ENCODE measurements around the gene PCBP3.
A peak's percentile ranks its signal among the peaks of the same experiment; 100 is the strongest.
"Not testable (repeated sequence)": the region's sequence is repeated elsewhere in the genome, so short reads cannot be mapped to it uniquely, and the experiment has no call there.

The PCBP3 gene

GRCh38 chr21:45678790-45679189, 35.3 kb downstream of the PCBP3 start:
- not testable (repeated sequence) for DNase-seq (ENCODE audit: low read depth)

- no peak for DNase-seq (ENCODE audit: low read depth)
Measured at GRCh38 chr21:45680215-45680614, 36.7 kb downstream of the PCBP3 start.

- no peak for DNase-seq (ENCODE audit: low read depth)
Measured at GRCh38 chr21:45695086-45695485, 51.6 kb downstream of the PCBP3 start.

- DNase-seq (ENCODE audit: low read depth) = peak; percentile 93
Measured at GRCh38 chr21:45698493-45699184, 55.1 kb downstream of the PCBP3 start.

- DNase-seq (ENCODE audit: low read depth) = no peak
Measured at GRCh38 chr21:45699251-45699942, 55.9 kb downstream of the PCBP3 start.

GRCh38 chr21:45699966-45700365, 56.4 kb downstream of the PCBP3 start:
- DNase-seq (ENCODE audit: low read depth) = no peak

DNA sequence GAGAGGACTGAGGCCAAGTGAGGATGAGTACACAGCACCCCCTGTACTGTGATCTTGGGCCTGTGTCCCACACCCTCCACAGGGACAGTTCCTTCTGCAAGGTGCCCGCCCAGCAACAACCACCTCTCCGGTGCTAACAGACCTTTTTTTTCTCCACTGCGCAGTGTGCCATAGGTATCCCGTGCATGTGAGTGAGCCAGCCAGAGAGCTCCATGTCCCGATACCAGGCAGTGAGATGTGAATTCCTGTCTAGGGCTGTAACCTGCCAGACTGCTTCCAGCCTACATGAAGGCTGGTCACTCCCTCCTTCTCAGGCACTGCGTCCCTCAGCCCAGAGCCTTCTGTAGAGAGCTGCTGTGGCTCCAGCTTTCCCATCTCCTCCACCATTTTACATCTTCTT, 56.9 kb downstream of the PCBP3 start:
- DNase-seq (ENCODE audit: low read depth) = no peak

- DNase-seq (ENCODE audit: low read depth) = no peak
Measured at GRCh38 chr21:45704311-45705108, 61.0 kb downstream of the PCBP3 start.

- DNase-seq (ENCODE audit: low read depth) = no peak
Measured at GRCh38 chr21:45706299-45706698, 62.8 kb downstream of the PCBP3 start.

- DNase-seq (ENCODE audit: low read depth) = peak; percentile 3
Measured at GRCh38 chr21:45709173-45709572, 65.6 kb downstream of the PCBP3 start.

GRCh38 chr21:45709696-45710268, 66.3 kb downstream of the PCBP3 start:
- no peak for DNase-seq (ENCODE audit: low read depth)

- not testable (repeated sequence) for DNase-seq (ENCODE audit: low read depth)
Measured at GRCh38 chr21:45710306-45710705, 66.8 kb downstream of the PCBP3 start.

DNA sequence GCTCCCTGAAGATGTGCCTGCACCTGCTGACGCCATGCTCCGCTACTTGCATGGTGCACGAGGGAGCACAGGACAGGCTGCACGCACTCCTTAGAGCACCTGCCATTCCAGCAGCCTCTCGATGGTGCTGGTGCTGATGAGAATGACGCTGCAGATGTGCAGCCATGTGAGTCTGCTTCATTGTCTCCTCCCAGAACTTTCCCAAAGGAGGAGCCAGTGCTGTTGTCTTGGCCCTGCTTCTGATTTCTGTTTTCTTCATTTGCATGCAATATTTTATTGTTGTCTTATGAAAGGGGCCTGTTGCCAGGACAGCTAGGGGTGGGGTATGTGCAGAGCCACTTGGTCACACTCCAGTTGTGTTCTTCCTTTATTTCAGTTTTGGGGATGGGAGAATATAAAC, 70.1 kb downstream of the PCBP3 start:
- no peak for DNase-seq (ENCODE audit: low read depth)

GRCh38 chr21:45715441-45715840, 71.9 kb downstream of the PCBP3 start:
- no peak for DNase-seq (ENCODE audit: low read depth)

DNA sequence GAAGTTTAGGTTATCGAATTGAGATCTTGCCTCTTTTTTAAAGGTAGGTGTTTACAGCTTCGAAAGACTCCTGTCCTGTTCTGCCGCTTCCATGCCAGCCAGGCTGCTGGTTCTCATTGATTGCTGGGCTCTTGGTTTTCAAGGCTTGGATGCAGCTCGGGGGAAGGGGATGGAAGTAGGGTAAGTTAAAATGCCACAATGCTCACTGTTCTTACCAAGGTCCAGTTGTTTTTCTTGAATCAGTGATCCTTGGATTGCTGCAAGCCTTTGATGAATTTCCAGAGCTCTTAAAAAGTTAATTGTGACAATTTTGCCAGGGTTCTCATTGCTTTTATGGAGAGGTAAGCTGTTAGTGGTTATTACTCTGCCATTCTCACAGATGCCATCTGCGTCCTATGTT, 74.9 kb downstream of the PCBP3 start:
- no peak for DNase-seq (ENCODE audit: low read depth)

DNA sequence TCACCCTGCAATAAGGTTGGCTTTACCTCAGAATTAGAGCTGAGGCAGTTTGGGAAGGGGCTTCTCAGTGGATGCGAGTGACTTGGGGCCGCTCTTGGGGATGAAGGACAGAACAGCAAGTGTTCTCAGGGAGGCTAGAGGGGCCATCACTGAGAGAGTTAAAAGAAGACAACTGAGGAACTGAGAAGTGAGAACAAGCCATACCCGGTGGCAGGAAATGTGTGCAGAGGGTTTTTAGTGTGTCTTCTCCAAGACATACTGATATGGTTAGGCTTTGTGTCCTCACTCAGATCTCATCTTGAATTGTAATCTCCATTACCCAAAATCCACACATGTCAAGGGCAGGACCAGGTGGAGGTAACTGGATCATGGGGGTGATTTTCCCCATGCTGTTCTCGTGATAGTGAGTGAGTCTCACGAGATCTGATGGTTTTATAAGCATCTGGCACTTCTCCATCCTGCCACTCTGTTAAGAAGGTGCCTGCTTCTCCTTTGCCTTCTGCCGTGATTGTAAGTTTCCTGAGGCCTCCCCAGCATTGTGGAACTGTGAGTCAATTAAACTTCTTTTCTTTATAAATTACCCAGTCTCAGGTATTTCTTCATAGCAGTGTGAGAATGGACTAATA, 75.8 kb downstream of the PCBP3 start:
- DNase-seq (ENCODE audit: low read depth) = no peak

GRCh38 chr21:45720204-45720603, 76.7 kb downstream of the PCBP3 start:
- DNase-seq (ENCODE audit: low read depth) = not testable (repeated sequence)

DNA sequence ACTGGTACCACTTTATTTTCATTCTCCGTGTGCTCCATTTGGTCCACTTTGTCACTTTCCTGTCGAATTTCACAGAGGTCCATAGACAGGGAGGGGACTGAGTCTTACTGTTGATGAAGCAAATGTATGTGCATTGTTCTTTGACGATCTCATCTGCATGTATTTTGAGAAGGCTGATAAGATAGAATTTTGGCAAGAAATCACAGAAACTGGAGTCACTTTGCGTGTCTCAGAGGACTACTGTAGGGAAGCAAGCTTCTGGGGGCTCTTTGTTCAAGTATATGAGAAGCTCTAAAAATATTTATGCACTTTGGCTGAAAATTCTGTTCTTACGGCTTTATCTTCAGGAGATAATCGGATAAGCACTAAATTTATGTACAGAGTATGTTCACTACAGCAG, 78.1 kb downstream of the PCBP3 start:
- no peak for DNase-seq (ENCODE audit: low read depth)

DNA sequence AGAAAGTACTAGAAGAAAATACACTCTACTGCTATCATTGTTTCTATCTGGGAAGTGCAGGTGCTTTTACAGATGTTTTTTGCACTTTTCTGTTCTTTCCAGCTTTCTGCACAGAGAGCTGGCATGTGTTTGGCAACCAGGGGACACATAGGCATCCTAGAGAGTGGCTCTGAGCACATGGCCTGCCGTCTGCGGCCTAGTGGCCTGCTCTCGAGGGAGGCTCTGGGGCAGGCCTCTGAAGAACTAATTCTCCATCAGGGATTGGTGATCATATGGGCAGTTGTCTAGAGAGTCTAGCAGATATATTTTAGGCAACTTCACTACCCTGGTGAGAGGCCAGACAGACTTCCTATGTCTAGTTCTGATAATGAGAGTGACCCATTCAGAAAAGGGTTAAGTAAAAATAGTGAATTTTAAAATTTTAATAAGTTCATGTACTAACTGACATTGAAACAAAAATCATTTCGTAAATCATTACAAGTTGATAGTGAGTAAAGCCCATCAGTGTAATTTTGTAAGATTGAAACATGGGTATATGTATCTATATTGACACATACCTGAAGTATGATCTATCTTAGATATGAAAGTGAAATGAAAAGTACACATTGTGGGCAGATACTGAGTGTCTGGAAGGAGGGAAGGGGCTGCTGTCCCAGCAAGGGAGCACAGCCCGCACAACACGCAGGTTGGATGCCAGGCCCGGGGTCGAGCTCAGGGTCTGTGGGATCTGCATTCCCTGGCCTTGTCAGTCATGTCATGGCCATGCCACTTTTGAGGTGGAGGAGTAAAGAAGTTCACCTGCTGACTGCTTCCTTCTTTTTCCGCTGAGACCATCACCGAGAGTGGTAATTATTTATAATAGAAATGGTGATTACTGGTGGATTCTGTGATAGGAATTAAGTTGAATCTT, 79.8 kb downstream of the PCBP3 start:
- no peak for DNase-seq (ENCODE audit: low read depth)

DNA sequence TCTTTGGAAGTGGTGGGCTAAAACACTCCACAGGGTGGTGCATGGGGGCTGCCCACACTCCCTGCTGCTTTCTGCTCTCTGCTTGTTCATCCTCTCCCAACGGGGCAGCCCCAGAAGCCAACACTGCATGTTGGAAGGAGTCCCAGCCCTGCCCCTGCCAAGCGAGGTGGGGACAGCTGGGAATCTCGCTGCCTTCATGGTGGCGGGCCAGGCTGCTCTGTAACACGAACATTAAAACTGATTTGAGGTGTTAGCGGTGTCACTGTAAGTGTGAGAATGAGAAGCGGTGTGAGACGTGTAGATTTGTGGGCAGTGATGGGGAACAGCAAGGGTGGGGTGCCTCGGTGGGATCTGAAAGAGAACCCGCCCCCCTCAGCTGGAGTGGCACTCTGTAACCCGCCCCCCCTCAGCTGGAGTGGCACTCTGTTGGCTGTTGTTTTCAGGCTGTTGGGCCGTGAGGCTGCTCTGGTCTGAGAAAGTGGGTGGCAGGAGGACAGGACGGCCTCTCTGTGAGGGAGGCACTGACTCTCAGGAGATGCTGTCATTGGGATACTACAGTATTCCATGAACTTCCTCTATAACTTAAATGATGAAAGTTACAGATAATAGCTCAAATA, 80.9 kb downstream of the PCBP3 start:
- no peak for DNase-seq (ENCODE audit: low read depth)

Data from HS-5 (cell line).